Osteocyte (in vitro differentiated cells): Measurements from ENCODE around the gene ACYP2. TPM values are rescaled to one million over a fixed set of nuclear protein-coding genes. Genes with fewer than 3 reads are reported as not detected.
A peak's percentile ranks its signal among the peaks of the same experiment; 100 is the strongest.

ENCODE experiments used
- DNase-seq: peaks from one replicate; pipeline ENCODE4 v3.0.0; 2021; ENCODE audit warnings: mixed read lengths; ENCODE audit not compliant: unreplicated experiment; ENCODE audit errors: extremely low spot score
- H3K27ac Mint-ChIP-seq: one replicate; pipeline ENCODE4 v1.8.0; 2021; ENCODE audit warnings: mild to moderate bottlenecking, mixed read lengths; ENCODE audit not compliant: unreplicated experiment
- H3K27me3 Mint-ChIP-seq: one replicate; pipeline ENCODE4 v1.8.0; 2021; ENCODE audit warnings: mixed read lengths; ENCODE audit not compliant: unreplicated experiment
- H3K36me3 Mint-ChIP-seq: one replicate; pipeline ENCODE4 v1.8.0; 2021; ENCODE audit warnings: mixed read lengths; ENCODE audit not compliant: unreplicated experiment
- H3K4me1 Mint-ChIP-seq: one replicate; pipeline ENCODE4 v1.8.0; 2021; ENCODE audit warnings: mixed read lengths; ENCODE audit not compliant: unreplicated experiment
- H3K4me3 Mint-ChIP-seq: one replicate; pipeline ENCODE4 v1.8.0; 2021; ENCODE audit warnings: mild to moderate bottlenecking, moderate library complexity, mixed read lengths; ENCODE audit not compliant: unreplicated experiment
- H3K9me3 Mint-ChIP-seq: one replicate; pipeline ENCODE4 v1.8.0; 2021; ENCODE audit warnings: mixed read lengths; ENCODE audit not compliant: unreplicated experiment
- CTCF ChIP-seq: fragments of 200-600 bp; sonication (generic); IDR thresholded peaks from 2 replicates; pipeline ENCODE4 v1.5.0; 2021; ENCODE audit warnings: antibody characterized with exemption, mild to moderate bottlenecking, moderate library complexity
- total RNA-seq: library from RNA; stranded (reverse); gene quantifications from 2 replicates; pipeline ENCODE4 v1.2.1, GENCODE V29; 2021

ACYP2 gene
- total RNA-seq, 1 donor from 2014 or later, result 10.4 TPM

- H3K4me1 Mint-ChIP-seq, result peaks cover 22% of the 10 kb centered on the region
- H3K4me3 Mint-ChIP-seq, result no peak overlapping the region
- H3K27me3 Mint-ChIP-seq, result peaks cover 6% of the 10 kb centered on the region
- H3K36me3 Mint-ChIP-seq, result no peaks in the 10 kb centered on the region
- DNase-seq, result no peak
- peaks cover 18% of the 10 kb centered on the region for H3K9me3 Mint-ChIP-seq
- no peak for TF ChIP-seq CTCF
- H3K27ac Mint-ChIP-seq, result no peak overlapping the region
These were observed 122.0 kb downstream of the ACYP2 start for GRCh38 chr2:54237428-54237827.

- peak overlapping the region; percentile 67 for H3K27ac Mint-ChIP-seq
- DNase-seq, result no peak
- peaks cover 16% of the 10 kb centered on the region for H3K9me3 Mint-ChIP-seq
- H3K4me1 Mint-ChIP-seq, result peaks cover 22% of the 10 kb centered on the region
- no peak for TF ChIP-seq CTCF
- H3K27me3 Mint-ChIP-seq, result peaks cover 3% of the 10 kb centered on the region
- no peak overlapping the region for H3K4me3 Mint-ChIP-seq
- no peaks in the 10 kb centered on the region for H3K36me3 Mint-ChIP-seq
These were observed 124.0 kb downstream of the ACYP2 start for GRCh38 chr2:54239427-54239826.

- Mint-ChIP-seq H3K4me1 (peaks cover 28% of the 10 kb centered on the region), H3K9me3 (peaks cover 11% of the 10 kb centered on the region), H3K27ac (peak overlapping the region; percentile 57), H3K27me3 (peaks cover 4% of the 10 kb centered on the region), H3K36me3 (no peaks in the 10 kb centered on the region), H3K4me3 (no peak overlapping the region)
- no peak for TF ChIP-seq CTCF
- DNase-seq, result no peak
These were observed 125.4 kb downstream of the ACYP2 start for GRCh38 chr2:54240515-54241469.

- Mint-ChIP-seq H3K27me3 (peaks cover 20% of the 10 kb centered on the region), H3K4me1 (peaks cover 7% of the 10 kb centered on the region), H3K9me3 (no peaks in the 10 kb centered on the region), H3K4me3 (no peak overlapping the region), H3K27ac (no peak overlapping the region), H3K36me3 (no peaks in the 10 kb centered on the region)
- DNase-seq, result no peak
- no peak for TF ChIP-seq CTCF
These were observed 131.7 kb downstream of the ACYP2 start for GRCh38 chr2:54247115-54247514.

GRCh38 chr2:54249629-54250028, 134.2 kb downstream of the ACYP2 start:
- Mint-ChIP-seq H3K4me1 (peaks cover 7% of the 10 kb centered on the region), H3K9me3 (no peaks in the 10 kb centered on the region), H3K36me3 (peaks cover 4% of the 10 kb centered on the region), H3K4me3 (no peak overlapping the region), H3K27me3 (peaks cover 20% of the 10 kb centered on the region), H3K27ac (no peak overlapping the region)
- DNase-seq, result no peak
- TF ChIP-seq CTCF, result no peak
